Measurements from ENCODE around the gene TSPAN4. TPM values are rescaled to one million over a fixed set of nuclear protein-coding genes. Genes with fewer than 3 reads are reported as not detected.

Gene TSPAN4
- total and polyA plus RNA-seq, 4 donors, result 16.5 to 38.1 (median 30.4) TPM

- Histone ChIP-seq H3K36me3 (ENCODE audit: control insufficient read depth in 4 of 4, insufficient read depth in 3 of 4, low read depth in 1 of 4, low read length in 3 of 4) (no peaks in the 10 kb centered on the region), H3K4me3 (ENCODE audit: low read depth in 1 of 3, low read length in 3 of 3) (no peak overlapping the region), H3K9ac (ENCODE audit: low read depth in 1 of 2, low read length in 2 of 2) (no peak overlapping the region), H3K4me1 (ENCODE audit: control insufficient read depth in 4 of 4, insufficient read depth in 4 of 4, low read length in 3 of 4) (peaks cover 0 to 7% (median 3%) of the 10 kb centered on the region in 4 donors), H3K27ac (ENCODE audit: low read depth in 1 of 2, low read length in 2 of 2) (no peak overlapping the region), H3K9me3 (ENCODE audit: control insufficient read depth in 4 of 4, low read length in 3 of 4) (no peaks in the 10 kb centered on the region), H3K27me3 (ENCODE audit: control insufficient read depth in 4 of 4, insufficient read depth in 4 of 4, low read length in 3 of 4) (no peaks in the 10 kb centered on the region)
- TF ChIP-seq RXRA (IDR thresholded peaks at IDR 0.05) (no peak), SP1 (IDR thresholded peaks at IDR 0.05) (no peak), FOXA1 (IDR thresholded peaks at IDR 0.05) (no peak)
- TF ChIP-seq, protein P1, sequence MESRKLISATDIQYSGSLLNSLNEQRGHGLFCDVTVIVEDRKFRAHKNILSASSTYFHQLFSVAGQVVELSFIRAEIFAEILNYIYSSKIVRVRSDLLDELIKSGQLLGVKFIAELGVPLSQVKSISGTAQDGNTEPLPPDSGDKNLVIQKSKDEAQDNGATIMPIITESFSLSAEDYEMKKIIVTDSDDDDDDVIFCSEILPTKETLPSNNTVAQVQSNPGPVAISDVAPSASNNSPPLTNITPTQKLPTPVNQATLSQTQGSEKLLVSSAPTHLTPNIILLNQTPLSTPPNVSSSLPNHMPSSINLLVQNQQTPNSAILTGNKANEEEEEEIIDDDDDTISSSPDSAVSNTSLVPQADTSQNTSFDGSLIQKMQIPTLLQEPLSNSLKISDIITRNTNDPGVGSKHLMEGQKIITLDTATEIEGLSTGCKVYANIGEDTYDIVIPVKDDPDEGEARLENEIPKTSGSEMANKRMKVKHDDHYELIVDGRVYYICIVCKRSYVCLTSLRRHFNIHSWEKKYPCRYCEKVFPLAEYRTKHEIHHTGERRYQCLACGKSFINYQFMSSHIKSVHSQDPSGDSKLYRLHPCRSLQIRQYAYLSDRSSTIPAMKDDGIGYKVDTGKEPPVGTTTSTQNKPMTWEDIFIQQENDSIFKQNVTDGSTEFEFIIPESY (IDR thresholded peaks at IDR 0.05), result no peak
- 86% methylated on average over 27 of the region's 27 CpGs for WGBS
- no peak for DNase-seq (ENCODE audit: low spot score)
These were observed 15.6 kb downstream of the TSPAN4 start for GRCh38 chr11:858053-858761.

DNA sequence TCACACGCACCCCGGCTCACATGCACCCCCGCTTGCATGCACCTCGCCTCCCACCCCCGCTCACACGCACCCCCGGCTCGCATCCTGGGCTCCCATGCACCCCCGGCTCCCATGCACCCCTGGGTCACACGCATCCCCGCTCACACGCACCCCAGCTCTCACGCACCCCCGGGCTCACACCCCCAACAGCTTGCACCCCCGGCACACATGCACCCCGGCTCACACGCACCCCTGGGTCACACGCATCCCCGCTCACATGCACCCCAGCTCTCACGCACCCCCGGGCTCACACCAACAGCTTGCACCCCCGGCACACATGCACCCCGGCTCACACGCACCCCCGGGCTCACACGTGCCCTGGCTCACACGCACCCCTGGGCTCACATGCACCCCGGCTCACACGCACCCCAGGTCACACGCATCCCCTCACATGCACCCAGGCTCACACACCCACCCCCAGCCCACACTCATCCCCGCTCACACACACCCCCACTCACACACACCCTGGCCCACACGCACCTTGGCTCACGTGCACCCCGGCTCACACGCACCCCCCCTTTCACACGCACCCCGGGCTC lies 16.2 kb downstream of the TSPAN4 start:
- DNase-seq (ENCODE audit: low spot score), result no peak
- no peak overlapping the region for H3K27ac ChIP-seq (ENCODE audit: low read depth in 1 of 2, low read length in 2 of 2)
- H3K9me3 ChIP-seq (ENCODE audit: control insufficient read depth in 4 of 4, low read length in 3 of 4), result no peaks in the 10 kb centered on the region
- TF ChIP-seq, protein P2, sequence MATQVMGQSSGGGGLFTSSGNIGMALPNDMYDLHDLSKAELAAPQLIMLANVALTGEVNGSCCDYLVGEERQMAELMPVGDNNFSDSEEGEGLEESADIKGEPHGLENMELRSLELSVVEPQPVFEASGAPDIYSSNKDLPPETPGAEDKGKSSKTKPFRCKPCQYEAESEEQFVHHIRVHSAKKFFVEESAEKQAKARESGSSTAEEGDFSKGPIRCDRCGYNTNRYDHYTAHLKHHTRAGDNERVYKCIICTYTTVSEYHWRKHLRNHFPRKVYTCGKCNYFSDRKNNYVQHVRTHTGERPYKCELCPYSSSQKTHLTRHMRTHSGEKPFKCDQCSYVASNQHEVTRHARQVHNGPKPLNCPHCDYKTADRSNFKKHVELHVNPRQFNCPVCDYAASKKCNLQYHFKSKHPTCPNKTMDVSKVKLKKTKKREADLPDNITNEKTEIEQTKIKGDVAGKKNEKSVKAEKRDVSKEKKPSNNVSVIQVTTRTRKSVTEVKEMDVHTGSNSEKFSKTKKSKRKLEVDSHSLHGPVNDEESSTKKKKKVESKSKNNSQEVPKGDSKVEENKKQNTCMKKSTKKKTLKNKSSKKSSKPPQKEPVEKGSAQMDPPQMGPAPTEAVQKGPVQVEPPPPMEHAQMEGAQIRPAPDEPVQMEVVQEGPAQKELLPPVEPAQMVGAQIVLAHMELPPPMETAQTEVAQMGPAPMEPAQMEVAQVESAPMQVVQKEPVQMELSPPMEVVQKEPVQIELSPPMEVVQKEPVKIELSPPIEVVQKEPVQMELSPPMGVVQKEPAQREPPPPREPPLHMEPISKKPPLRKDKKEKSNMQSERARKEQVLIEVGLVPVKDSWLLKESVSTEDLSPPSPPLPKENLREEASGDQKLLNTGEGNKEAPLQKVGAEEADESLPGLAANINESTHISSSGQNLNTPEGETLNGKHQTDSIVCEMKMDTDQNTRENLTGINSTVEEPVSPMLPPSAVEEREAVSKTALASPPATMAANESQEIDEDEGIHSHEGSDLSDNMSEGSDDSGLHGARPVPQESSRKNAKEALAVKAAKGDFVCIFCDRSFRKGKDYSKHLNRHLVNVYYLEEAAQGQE (IDR thresholded peaks at IDR 0.05), result no peak
- TF ChIP-seq, protein P1 (IDR thresholded peaks at IDR 0.05), result no peak
- TF ChIP-seq RAD21 (IDR thresholded peaks at IDR 0.05), result no peak
- TF ChIP-seq, protein P3, sequence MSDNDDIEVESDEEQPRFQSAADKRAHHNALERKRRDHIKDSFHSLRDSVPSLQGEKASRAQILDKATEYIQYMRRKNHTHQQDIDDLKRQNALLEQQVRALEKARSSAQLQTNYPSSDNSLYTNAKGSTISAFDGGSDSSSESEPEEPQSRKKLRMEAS (IDR thresholded peaks at IDR 0.05), result no peak
- TF ChIP-seq FOXA1 (IDR thresholded peaks at IDR 0.05), result no peak
- TF ChIP-seq HNF4A (conservative IDR thresholded peaks at IDR 0.05), result no peak
- TF ChIP-seq GABPA (IDR thresholded peaks at IDR 0.05 in 1 of 2, conservative IDR thresholded peaks at IDR 0.05 in 1 of 2), result no peak
- TF ChIP-seq, protein P4, sequence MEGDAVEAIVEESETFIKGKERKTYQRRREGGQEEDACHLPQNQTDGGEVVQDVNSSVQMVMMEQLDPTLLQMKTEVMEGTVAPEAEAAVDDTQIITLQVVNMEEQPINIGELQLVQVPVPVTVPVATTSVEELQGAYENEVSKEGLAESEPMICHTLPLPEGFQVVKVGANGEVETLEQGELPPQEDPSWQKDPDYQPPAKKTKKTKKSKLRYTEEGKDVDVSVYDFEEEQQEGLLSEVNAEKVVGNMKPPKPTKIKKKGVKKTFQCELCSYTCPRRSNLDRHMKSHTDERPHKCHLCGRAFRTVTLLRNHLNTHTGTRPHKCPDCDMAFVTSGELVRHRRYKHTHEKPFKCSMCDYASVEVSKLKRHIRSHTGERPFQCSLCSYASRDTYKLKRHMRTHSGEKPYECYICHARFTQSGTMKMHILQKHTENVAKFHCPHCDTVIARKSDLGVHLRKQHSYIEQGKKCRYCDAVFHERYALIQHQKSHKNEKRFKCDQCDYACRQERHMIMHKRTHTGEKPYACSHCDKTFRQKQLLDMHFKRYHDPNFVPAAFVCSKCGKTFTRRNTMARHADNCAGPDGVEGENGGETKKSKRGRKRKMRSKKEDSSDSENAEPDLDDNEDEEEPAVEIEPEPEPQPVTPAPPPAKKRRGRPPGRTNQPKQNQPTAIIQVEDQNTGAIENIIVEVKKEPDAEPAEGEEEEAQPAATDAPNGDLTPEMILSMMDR (IDR thresholded peaks at IDR 0.05; ENCODE audit: low read depth, low read length, missing input control), result no peak
- H3K4me1 ChIP-seq (ENCODE audit: control insufficient read depth in 4 of 4, insufficient read depth in 4 of 4, low read length in 3 of 4), result peaks cover 0 to 7% (median 3%) of the 10 kb centered on the region in 4 donors
- WGBS, result 90% methylated on average over 37 of the region's 37 CpGs
- H3K9ac ChIP-seq (ENCODE audit: low read depth in 1 of 2, low read length in 2 of 2), result no peak overlapping the region
- no peaks in the 10 kb centered on the region for H3K27me3 ChIP-seq (ENCODE audit: control insufficient read depth in 4 of 4, insufficient read depth in 4 of 4, low read length in 3 of 4)
- H3K36me3 ChIP-seq (ENCODE audit: control insufficient read depth in 4 of 4, insufficient read depth in 3 of 4, low read depth in 1 of 4, low read length in 3 of 4), result peaks cover 0 to 2% (median 0%) of the 10 kb centered on the region in 4 donors
- no peak overlapping the region for H3K4me3 ChIP-seq (ENCODE audit: low read depth in 1 of 3, low read length in 3 of 3)
